ENCODE results near the gene DNAH6. TPM values are rescaled to one million over a fixed set of nuclear protein-coding genes. Genes with fewer than 3 reads are reported as not detected.
A peak's percentile ranks its signal among the peaks of the same experiment; 100 is the strongest.

The DNAH6 gene
- total RNA-seq, 1 donor from 2014 or later = 0.52 TPM

GRCh38 chr2:84481702-84482101 is 34.6 kb upstream of the DNAH6 start:
- DNase-seq (ENCODE audit: low read depth) = no peak
- TF ChIP-seq, protein P1, sequence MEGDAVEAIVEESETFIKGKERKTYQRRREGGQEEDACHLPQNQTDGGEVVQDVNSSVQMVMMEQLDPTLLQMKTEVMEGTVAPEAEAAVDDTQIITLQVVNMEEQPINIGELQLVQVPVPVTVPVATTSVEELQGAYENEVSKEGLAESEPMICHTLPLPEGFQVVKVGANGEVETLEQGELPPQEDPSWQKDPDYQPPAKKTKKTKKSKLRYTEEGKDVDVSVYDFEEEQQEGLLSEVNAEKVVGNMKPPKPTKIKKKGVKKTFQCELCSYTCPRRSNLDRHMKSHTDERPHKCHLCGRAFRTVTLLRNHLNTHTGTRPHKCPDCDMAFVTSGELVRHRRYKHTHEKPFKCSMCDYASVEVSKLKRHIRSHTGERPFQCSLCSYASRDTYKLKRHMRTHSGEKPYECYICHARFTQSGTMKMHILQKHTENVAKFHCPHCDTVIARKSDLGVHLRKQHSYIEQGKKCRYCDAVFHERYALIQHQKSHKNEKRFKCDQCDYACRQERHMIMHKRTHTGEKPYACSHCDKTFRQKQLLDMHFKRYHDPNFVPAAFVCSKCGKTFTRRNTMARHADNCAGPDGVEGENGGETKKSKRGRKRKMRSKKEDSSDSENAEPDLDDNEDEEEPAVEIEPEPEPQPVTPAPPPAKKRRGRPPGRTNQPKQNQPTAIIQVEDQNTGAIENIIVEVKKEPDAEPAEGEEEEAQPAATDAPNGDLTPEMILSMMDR (conservative IDR thresholded peaks at IDR 0.05; ENCODE audit: low read depth, low read length) = no peak
- H3K4me3 ChIP-seq (ENCODE audit: low read depth, low read length) = no peak overlapping the region

- TF ChIP-seq, protein P1 (conservative IDR thresholded peaks at IDR 0.05; ENCODE audit: low read depth, low read length) = no peak
- H3K4me3 ChIP-seq (ENCODE audit: low read depth, low read length) = no peak overlapping the region
- DNase-seq (ENCODE audit: low read depth) = no peak
Observed at GRCh38 chr2:84482603-84483002, 33.7 kb upstream of the DNAH6 start.

GRCh38 chr2:84483320-84483719 is 33.0 kb upstream of the DNAH6 start:
- TF ChIP-seq, protein P1 (conservative IDR thresholded peaks at IDR 0.05; ENCODE audit: low read depth, low read length) = no peak
- DNase-seq (ENCODE audit: low read depth) = no peak
- H3K4me3 ChIP-seq (ENCODE audit: low read depth, low read length) = no peak overlapping the region

GRCh38 chr2:84486441-84487115 is 29.7 kb upstream of the DNAH6 start:
- no peak overlapping the region for H3K4me3 ChIP-seq (ENCODE audit: low read depth, low read length)
- TF ChIP-seq, protein P1 (conservative IDR thresholded peaks at IDR 0.05; ENCODE audit: low read depth, low read length) = no peak
- DNase-seq (ENCODE audit: low read depth) = peak; percentile 61

DNA sequence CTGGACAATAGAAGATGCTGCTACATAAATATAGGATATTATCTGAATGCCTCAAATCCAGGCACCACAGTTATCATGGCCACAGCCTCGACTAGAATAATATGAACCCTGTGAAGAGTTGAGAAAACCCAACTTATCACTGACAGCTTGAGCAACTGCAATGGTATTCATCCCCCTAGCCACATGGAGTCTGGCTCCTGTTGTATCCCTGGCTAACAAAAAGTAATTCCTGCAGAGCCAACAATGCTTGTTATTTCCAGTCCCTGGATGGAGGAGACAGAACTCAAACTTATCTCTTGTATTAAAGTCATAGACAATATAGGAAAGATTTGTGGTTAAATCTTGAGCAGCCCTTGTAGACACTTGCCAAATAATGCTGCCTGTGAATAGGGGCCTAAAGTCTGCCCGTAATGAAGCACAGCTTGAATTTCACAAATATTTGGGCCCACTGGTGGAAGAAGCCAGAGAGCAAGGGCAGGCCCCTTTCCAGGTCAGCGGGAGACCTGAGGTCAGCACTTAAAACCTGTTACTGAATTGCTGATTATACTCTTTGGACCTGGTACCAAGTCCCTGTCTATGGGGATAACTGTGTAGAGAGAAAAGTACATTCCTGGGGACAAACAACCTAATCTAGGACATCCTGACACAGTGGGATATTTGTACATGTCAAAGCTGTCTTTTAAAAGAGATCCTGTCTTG is 28.9 kb upstream of the DNAH6 start:
- TF ChIP-seq, protein P1 (conservative IDR thresholded peaks at IDR 0.05; ENCODE audit: low read depth, low read length) = no peak
- H3K4me3 ChIP-seq (ENCODE audit: low read depth, low read length) = no peak overlapping the region
- no peak for DNase-seq (ENCODE audit: low read depth)

DNA sequence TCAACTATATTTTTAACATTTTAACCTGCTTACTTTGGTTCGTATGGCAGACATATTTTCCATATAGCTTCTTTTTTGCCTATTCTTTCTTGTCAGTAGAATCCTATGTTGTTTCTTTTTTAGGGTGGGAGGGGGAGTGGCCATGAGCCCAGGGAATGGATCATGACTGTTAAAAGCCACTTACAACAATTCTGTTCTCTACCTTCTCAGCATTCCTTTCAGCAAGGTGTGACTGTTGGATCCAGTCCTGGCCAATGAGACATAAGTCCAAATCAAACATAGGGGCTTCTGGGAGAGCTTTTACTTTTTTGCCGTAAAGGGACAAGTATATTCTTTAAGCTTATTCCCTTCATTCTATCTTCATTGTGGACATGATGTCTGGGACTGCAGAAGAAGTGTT is 25.0 kb upstream of the DNAH6 start:
- TF ChIP-seq, protein P1 (conservative IDR thresholded peaks at IDR 0.05; ENCODE audit: low read depth, low read length) = no peak
- H3K4me3 ChIP-seq (ENCODE audit: low read depth, low read length) = no peak overlapping the region
- DNase-seq (ENCODE audit: low read depth) = no peak
